Pancreas (tissue), 10 donors: ENCODE results near the gene SCGN. TPM values are rescaled to one million over a fixed set of nuclear protein-coding genes. Genes with fewer than 3 reads are reported as not detected.

Source experiments
- ATAC-seq, 4 donors: fragments of 200-7000 bp; cut with Tn5 transposase; one replicate each; pipeline versions ENCODE4 v1.8.0 to v1.9.1; 2020; ENCODE audit warnings: mild to moderate bottlenecking in 4 of 4, moderate library complexity in 4 of 4
- DNase-seq, 6 donors: peaks; one replicate each; pipeline ENCODE4 v3.0.0-alpha.2; 2020
- FAIRE-seq: peaks from 2 replicates; lab custom pipeline; 2012; peaks lifted over from hg19 to GRCh38; lab: Jason Lieb, UNC
- H3K27ac ChIP-seq, 4 donors: fragments of 200-600 bp; sonication (generic); 1 replicate in 3 of 4; 2 replicates in 1 of 4; pipeline versions ENCODE4 v1.5.0 to v1.8.0; 2020
- H3K27me3 ChIP-seq, 4 donors: fragments of 200-600 bp; one replicate each; pipeline ENCODE4 v1.8.0; 2021
- H3K36me3 ChIP-seq, 3 donors: fragments of 200-600 bp; sonication (generic) in 1 of 3; one replicate each; pipeline versions ENCODE4 v1.5.0 to v1.8.0; 2020 to 2021
- H3K4me1 ChIP-seq, 3 donors: fragments of 200-600 bp; one replicate each; pipeline ENCODE4 v1.8.0; 2021
- H3K4me3 ChIP-seq, 4 donors: fragments of 200-600 bp; sonication (generic) in 2 of 4; one replicate each; pipeline versions ENCODE4 v1.5.0 to v1.8.0; 2020 to 2021
- H3K9me3 ChIP-seq, 4 donors: fragments of 200-600 bp; one replicate each; pipeline ENCODE4 v1.8.0; 2021
- CTCF ChIP-seq, 4 donors: fragments of 200-600 bp; sonication (generic) in 3 of 4; IDR thresholded peaks; one replicate each; pipeline versions ENCODE4 v1.5.0 to v1.8.0; 2021; ENCODE audit warnings: antibody characterized with exemption in 4 of 4
- WGBS, 2 donors: extraction: QIAGEN DNeasy Blood & Tissue Kit; methylation state at CpG; one replicate each; pipeline ENCODE4 v1.1.7; 2013; 5-methylcytosine and 5-hydroxymethylcytosine counted together
- intact Hi-C, 3 donors: fragments of 100-400 bp; cut with DNase I; formaldehyde crosslinking; loops; one replicate each; pipeline versions ENCODE4 v1.11.1 to v1.14.2; 2022
- polyA plus RNA-seq, 2 donors: library from polyadenylated mRNA; stranded (reverse); fragments of 200-250 nt; gene quantifications; one replicate each; pipeline ENCODE4 v1.2.3, GENCODE V29; 2013
- total RNA-seq, 6 donors: library from RNA; stranded (reverse); fragmentation: NEBNext Ultra II Directional in 4 of 6; extraction: Animal tissue kit (Norgen Biotek cat#: 25700) in 4 of 6; gene quantifications; one replicate each; pipeline versions ENCODE4 v1.2.1 to v1.2.4, GENCODE V29; 2021 to 2023
- donor health status: healthy with polysubstance abuse.
- donor health status: DM: no; HTN: no; CAD: no; lungs with moderate emphysema.
- donor health status: DM: no; HTN: no; CAD: no.
- donor health status: control.
- donor health status: control.
- donor health status: Bipolar disorder and iron deficiency.
- donor health status: DM: yes; HTN: yes; CAD: no.
- donor health status: DM: no; HTN: no; CAD: no.
- donor health status: DM: no; HTN: no; CAD: no.
- donor health status: DM: yes; HTN: yes; CAD: no.

The SCGN gene
- total and polyA plus RNA-seq, 8 donors = 13.4 to 224 (median 30.3) TPM

GRCh38 chr6:25640446-25640845 is 11.6 kb upstream of the SCGN start:
- no peak for DNase-seq
- intact Hi-C loops = no loop called here
- H3K27ac ChIP-seq = no peak overlapping the region
- no peak for TF ChIP-seq CTCF (IDR thresholded peaks at IDR 0.05)
- ATAC-seq = peak in 2 of 4 donors; percentile 12 to 60
- WGBS, 2 donors = 73 to 75% methylated on average over 5 of the region's 5 CpGs
- H3K36me3 ChIP-seq = no peaks in the 10 kb centered on the region
- no peak overlapping the region for H3K4me3 ChIP-seq
- H3K4me1 ChIP-seq = peaks cover 0 to 3% (median 0%) of the 10 kb centered on the region in 3 donors
- no peak for FAIRE-seq
- H3K9me3 ChIP-seq = no peaks in the 10 kb centered on the region
- H3K27me3 ChIP-seq = no peaks in the 10 kb centered on the region

GRCh38 chr6:25640891-25641290 is 11.1 kb upstream of the SCGN start:
- DNase-seq (no peak), ATAC-seq (no peak), FAIRE-seq (no peak)
- H3K9me3 ChIP-seq = no peaks in the 10 kb centered on the region
- H3K27me3 ChIP-seq = no peaks in the 10 kb centered on the region
- intact Hi-C loops = no loop called here
- no peaks in the 10 kb centered on the region for H3K36me3 ChIP-seq
- no peak for TF ChIP-seq CTCF (IDR thresholded peaks at IDR 0.05)
- peaks cover 0 to 3% (median 0%) of the 10 kb centered on the region in 3 donors for H3K4me1 ChIP-seq
- 83 to 92% methylated on average over 4 of the region's 4 CpGs for WGBS, 2 donors
- no peak overlapping the region for H3K27ac ChIP-seq
- no peak overlapping the region for H3K4me3 ChIP-seq

- no peaks in the 10 kb centered on the region for H3K27me3 ChIP-seq
- H3K9me3 ChIP-seq = no peaks in the 10 kb centered on the region
- FAIRE-seq (no peak), DNase-seq (no peak), ATAC-seq (no peak)
- no peak for TF ChIP-seq CTCF (IDR thresholded peaks at IDR 0.05)
- intact Hi-C loops = no loop called here
- H3K27ac ChIP-seq = peak overlapping the region; percentile 15 to 30 (median 24)
- no peak overlapping the region for H3K4me3 ChIP-seq
- peaks cover 0 to 3% (median 0%) of the 10 kb centered on the region in 3 donors for H3K4me1 ChIP-seq
- WGBS, 2 donors = 69 to 76% methylated on average over 5 of the region's 5 CpGs
- H3K36me3 ChIP-seq = no peaks in the 10 kb centered on the region
These were observed 10.6 kb upstream of the SCGN start for GRCh38 chr6:25641377-25641776.

GRCh38 chr6:25641940-25642666 is 9.9 kb upstream of the SCGN start:
- Histone ChIP-seq H3K27ac (peak overlapping the region; percentile 15 to 41 (median 32)), H3K9me3 (no peaks in the 10 kb centered on the region), H3K4me1 (peaks cover 0 to 3% (median 0%) of the 10 kb centered on the region in 3 donors), H3K27me3 (no peaks in the 10 kb centered on the region), H3K4me3 (no peak overlapping the region), H3K36me3 (no peaks in the 10 kb centered on the region)
- TF ChIP-seq CTCF (IDR thresholded peaks at IDR 0.05) = no peak
- FAIRE-seq (no peak), ATAC-seq (peak in 3 of 4 donors; percentile 53 to 79 (median 70)), DNase-seq (no peak)
- intact Hi-C loops = no loop called here
- WGBS, 2 donors = 51 to 55% methylated on average over 3 of the region's 3 CpGs
